GM12864 (cell line): ENCODE measurements around the gene CD79A.

Experiments used
- DNase-seq: peaks from one replicate; pipeline ENCODE4 v3.0.0-alpha.2; 2011; ENCODE audit warnings: low read depth
- H3K4me3 ChIP-seq: 2 replicates; pipeline ENCODE4 v1.5.1; 2011; ENCODE audit warnings: mild to moderate bottlenecking, low read depth, low read length, control low read depth
- CTCF ChIP-seq: IDR thresholded peaks from 2 replicates; pipeline ENCODE4 v1.5.1; 2011; ENCODE audit warnings: low read depth, mild to moderate bottlenecking, moderate library complexity, low read length, control low read depth, inconsistent platforms; ENCODE audit errors: missing control alignments

The CD79A gene

GRCh38 chr19:41905273-41906002 lies 28.4 kb downstream of the CD79A start:
- no peak for DNase-seq
- H3K4me3 ChIP-seq = no peak overlapping the region
- TF ChIP-seq CTCF = no peak

DNA sequence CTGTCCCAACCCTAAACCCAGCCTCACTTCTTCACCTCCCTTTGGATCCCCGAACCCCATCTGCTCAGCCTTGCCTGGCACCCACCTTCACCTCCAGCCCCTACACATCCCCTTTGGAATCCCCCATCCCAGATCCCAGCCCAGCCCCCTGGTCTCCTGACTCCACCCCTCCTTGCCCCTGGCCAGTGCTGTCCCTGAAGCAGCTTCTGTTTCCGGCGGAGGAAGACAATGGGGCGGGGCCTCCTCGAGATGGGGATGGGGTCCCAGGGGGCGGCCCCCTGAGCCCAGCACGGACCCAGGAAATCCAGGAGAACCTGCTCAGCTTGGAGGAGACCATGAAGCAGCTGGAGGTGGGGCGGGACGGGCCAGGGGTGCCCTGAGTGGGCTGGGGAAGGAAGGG lies 29.2 kb downstream of the CD79A start:
- no peak for DNase-seq
- no peak overlapping the region for H3K4me3 ChIP-seq
- TF ChIP-seq CTCF = no peak

DNA sequence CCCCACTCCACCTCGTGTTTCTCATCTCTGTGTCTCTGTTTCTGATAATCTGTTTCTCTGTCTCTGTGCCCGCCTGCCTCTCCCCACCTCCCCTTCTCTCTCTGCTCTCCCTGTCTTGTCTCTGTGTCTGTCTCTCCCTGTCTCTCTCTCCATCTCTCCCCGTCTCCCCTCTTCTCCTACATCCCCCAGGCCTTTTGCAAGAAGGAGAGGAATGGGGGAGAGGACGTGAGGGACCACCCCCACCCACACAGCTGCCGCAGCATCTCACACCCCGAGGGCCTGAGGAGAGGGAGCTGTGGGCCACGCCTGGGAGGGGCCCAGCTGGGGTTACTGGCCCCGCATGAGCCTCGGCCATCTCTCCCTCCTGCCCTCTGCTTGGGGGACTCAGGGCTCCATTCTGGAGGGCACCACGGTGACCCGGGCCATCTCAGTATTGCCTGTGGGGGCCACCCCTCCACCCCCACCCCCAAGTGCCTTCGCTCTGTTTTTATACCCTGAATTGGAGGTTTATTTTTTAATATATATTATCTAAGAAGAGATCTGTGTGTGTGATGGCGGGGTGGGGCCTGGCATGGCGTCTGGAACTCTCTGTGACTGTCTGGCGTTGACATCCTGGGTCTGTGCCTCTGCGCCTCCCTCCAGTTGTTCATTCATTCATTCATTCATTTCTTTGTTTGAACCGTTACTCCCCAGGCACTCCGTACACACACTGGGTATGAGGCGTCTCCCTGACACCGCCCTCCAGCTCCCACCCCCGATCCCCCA lies 30.0 kb downstream of the CD79A start:
- no peak for DNase-seq
- no peak overlapping the region for H3K4me3 ChIP-seq
- no peak for TF ChIP-seq CTCF

DNA sequence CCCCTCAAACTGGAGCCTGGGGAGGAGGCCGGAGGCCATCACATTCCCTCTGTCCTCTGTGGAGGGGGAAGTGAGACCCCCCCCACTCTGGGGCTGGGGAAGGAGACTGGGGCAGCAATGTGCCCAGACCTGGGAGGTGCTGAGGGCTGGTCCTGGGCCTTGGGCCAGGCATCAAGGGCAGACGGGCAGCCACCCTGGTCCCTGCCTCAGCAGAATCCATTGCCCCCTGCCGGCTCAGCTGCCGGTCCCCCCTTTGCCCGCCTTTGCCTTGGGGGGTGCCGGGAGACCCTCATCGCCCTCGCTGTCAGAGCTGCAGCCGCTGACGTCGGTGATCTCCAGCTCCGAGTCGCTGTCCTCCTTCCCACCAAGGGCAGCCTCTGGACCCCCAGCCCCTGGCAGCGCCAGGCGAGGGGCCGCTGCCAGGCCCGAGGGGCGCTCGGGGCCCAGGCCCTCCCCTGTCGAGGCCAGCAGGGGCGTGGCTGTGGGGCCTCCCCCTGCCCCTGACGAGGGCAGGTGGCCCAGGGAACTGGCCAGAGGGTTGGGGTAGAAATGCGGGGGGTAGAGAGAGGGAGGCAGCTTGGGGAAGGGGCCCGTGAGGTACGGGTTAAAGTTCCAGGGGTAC lies 31.0 kb downstream of the CD79A start:
- H3K4me3 ChIP-seq = no peak overlapping the region
- TF ChIP-seq CTCF = no peak
- DNase-seq = no peak

GRCh38 chr19:41908724-41909464 lies 31.8 kb downstream of the CD79A start:
- no peak for TF ChIP-seq CTCF
- no peak for DNase-seq

DNA sequence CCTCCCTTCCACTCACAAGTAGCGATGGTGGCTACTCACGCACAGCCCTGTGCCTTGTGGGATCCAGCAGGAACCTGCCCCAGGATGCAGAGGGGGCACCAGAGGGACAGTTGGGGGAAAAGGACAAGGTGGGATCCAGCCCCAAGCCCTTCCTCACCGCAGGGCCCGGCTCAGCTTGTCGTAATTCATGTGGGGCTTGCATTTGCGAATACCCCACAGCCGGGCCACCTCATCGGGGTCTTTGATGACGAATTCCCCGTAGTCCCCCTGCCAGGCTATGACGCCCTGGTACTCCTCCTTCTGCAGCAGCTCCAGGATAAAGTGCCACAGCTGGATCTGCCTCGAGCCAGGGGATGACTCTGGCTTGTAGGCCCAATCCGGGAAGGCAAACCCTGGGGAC lies 32.6 kb downstream of the CD79A start:
- DNase-seq = no peak
- no peak for TF ChIP-seq CTCF
- no peak overlapping the region for H3K4me3 ChIP-seq

More at GRCh38 chr19:41908724-41909464, 31.8 kb downstream of the CD79A start:
- H3K4me3 ChIP-seq = no peak overlapping the region
